Measurements from ENCODE around the gene OLR1. TPM values are rescaled to one million over a fixed set of nuclear protein-coding genes. Genes with fewer than 3 reads are reported as not detected.
A peak's percentile ranks its signal among the peaks of the same experiment; 100 is the strongest.

Gene OLR1
- total RNA-seq, 2 donors from 2014 or later, result 0.20 to 0.77 TPM

- Histone ChIP-seq H3K9me3 (no peaks in the 10 kb centered on the region), H3K4me3 (no peak overlapping the region), H3K36me3 (no peaks in the 10 kb centered on the region), H3K27ac (no peak overlapping the region), H3K4me1 (no peaks in the 10 kb centered on the region), H3K9ac (ENCODE audit: low read depth in 2 of 2, low read length in 2 of 2) (no peak overlapping the region), H3K27me3 (no peaks in the 10 kb centered on the region)
- intact Hi-C loops (cut with DNase I), result no loop called here
- DNase-seq, result no peak
- no peak for TF ChIP-seq CTCF (IDR thresholded peaks at IDR 0.05)
Measured at GRCh38 chr12:10155966-10156365, 16.0 kb downstream of the OLR1 start.

- intact Hi-C loops (cut with DNase I), result no loop called here
Measured at GRCh38 chr12:10154145-10154496, 17.8 kb downstream of the OLR1 start.

GRCh38 chr12:10153271-10154144 is 18.4 kb downstream of the OLR1 start:
- Histone ChIP-seq H3K27me3 (no peaks in the 10 kb centered on the region), H3K27ac (peak overlapping the region; percentile 0), H3K4me1 (no peaks in the 10 kb centered on the region), H3K36me3 (no peaks in the 10 kb centered on the region), H3K9ac (ENCODE audit: low read depth in 2 of 2, low read length in 2 of 2) (peak overlapping the region; percentile 59 to 77), H3K9me3 (no peaks in the 10 kb centered on the region), H3K4me3 (peak overlapping the region; percentile 44)
- peak; percentile 87 for TF ChIP-seq CTCF (IDR thresholded peaks at IDR 0.05)
- peak; percentile 66 for DNase-seq
- intact Hi-C loops (cut with DNase I), result loop anchor here (2.0 kb wide), 1 partner anchor 37 kb away; no protein-coding TSS in a partner anchor

More at GRCh38 chr12:10154145-10154496, 17.8 kb downstream of the OLR1 start:
- no peak for DNase-seq
- TF ChIP-seq CTCF (IDR thresholded peaks at IDR 0.05), result no peak
- peak overlapping the region; percentile 59 to 77 for H3K9ac ChIP-seq (ENCODE audit: low read depth in 2 of 2, low read length in 2 of 2)
- H3K27me3 ChIP-seq, result no peaks in the 10 kb centered on the region
- no peaks in the 10 kb centered on the region for H3K4me1 ChIP-seq
- H3K9me3 ChIP-seq, result no peaks in the 10 kb centered on the region
- no peak overlapping the region for H3K27ac ChIP-seq
- no peaks in the 10 kb centered on the region for H3K36me3 ChIP-seq
- H3K4me3 ChIP-seq, result peak overlapping the region; percentile 44

GRCh38 chr12:10151621-10152020 is 20.3 kb downstream of the OLR1 start:
- H3K4me1 ChIP-seq, result no peaks in the 10 kb centered on the region
- no peak overlapping the region for H3K9ac ChIP-seq (ENCODE audit: low read depth in 2 of 2, low read length in 2 of 2)
- TF ChIP-seq CTCF (IDR thresholded peaks at IDR 0.05), result no peak
- H3K36me3 ChIP-seq, result no peaks in the 10 kb centered on the region
- no peaks in the 10 kb centered on the region for H3K27me3 ChIP-seq
- intact Hi-C loops (cut with DNase I), result loop anchor here (2.0 kb wide), 1 partner anchor 39 kb away; no protein-coding TSS in a partner anchor
- H3K9me3 ChIP-seq, result no peaks in the 10 kb centered on the region
- H3K27ac ChIP-seq, result no peak overlapping the region
- DNase-seq, result no peak
- H3K4me3 ChIP-seq, result no peak overlapping the region

- Histone ChIP-seq H3K36me3 (no peaks in the 10 kb centered on the region), H3K9me3 (no peaks in the 10 kb centered on the region), H3K9ac (ENCODE audit: low read depth in 2 of 2, low read length in 2 of 2) (no peak overlapping the region), H3K4me3 (no peak overlapping the region), H3K27ac (no peak overlapping the region), H3K4me1 (no peaks in the 10 kb centered on the region), H3K27me3 (no peaks in the 10 kb centered on the region)
- DNase-seq, result no peak
- no peak for TF ChIP-seq CTCF (IDR thresholded peaks at IDR 0.05)
- intact Hi-C loops (cut with DNase I), result loop anchor here (10.0 kb wide), 1 partner anchor 403 kb away; no protein-coding TSS in a partner anchor
Measured at GRCh38 chr12:10147714-10148403, 24.1 kb downstream of the OLR1 start.
